BJ (cell line): ENCODE data around the gene POGLUT2. TPM values are rescaled to one million over a fixed set of nuclear protein-coding genes. Genes with fewer than 3 reads are reported as not detected.
"Not testable (repeated sequence)": the region's sequence is repeated elsewhere in the genome, so short reads cannot be mapped to it uniquely, and the experiment has no call there.

ENCODE experiments used
- CTCF ChIA-PET: fragments of 350-600 bp; formaldehyde crosslinking; extraction: SDS; loops from one replicate; lab custom pipeline; 2021; ENCODE audit warnings: antibody characterized with exemption, inconsistent platforms; lab: Yijun Ruan, JAX
- POLR2A ChIA-PET: fragments of 300-600 bp; sonication (Branson Sonifier 250); formaldehyde crosslinking; extraction: SDS; loops from one replicate; lab custom pipeline; 2021; ENCODE audit warnings: antibody characterized with exemption; lab: Charles Lee
- DNase-seq: peaks from one replicate; pipeline ENCODE4 v3.0.0-alpha.2; 2011; ENCODE audit warnings: low read depth
- H3K27me3 ChIP-seq: 2 replicates; pipeline ENCODE4 v1.6.0; 2011; ENCODE audit warnings: low read length; ENCODE audit not compliant: control insufficient read depth, insufficient read depth
- H3K36me3 ChIP-seq: 2 replicates; pipeline ENCODE4 v1.5.1; 2011; ENCODE audit warnings: low read length; ENCODE audit not compliant: control insufficient read depth, insufficient read depth
- H3K4me3 ChIP-seq: 2 replicates; pipeline ENCODE4 v1.5.1; 2011; ENCODE audit warnings: low read depth, mild to moderate bottlenecking, control low read depth, low read length
- CTCF ChIP-seq: IDR thresholded peaks from 2 replicates; pipeline ENCODE4 v1.5.1; 2011; ENCODE audit warnings: low read depth, mild to moderate bottlenecking, control low read depth, inconsistent platforms, low read length, moderate library complexity; ENCODE audit not compliant: insufficient read depth
- polyA plus RNA-seq: library from polyadenylated mRNA; depleted of rRNA; stranded (reverse); fragments of >200 nt; gene quantifications from 2 replicates; pipeline ENCODE4 v1.2.3, GENCODE V29; 2011

Gene POGLUT2
- polyA plus RNA-seq, 1 experiment: 11.0 TPM

- POLR2A ChIA-PET: no interaction called here
Measured at GRCh38 chr13:102781591-102781990, 17.2 kb downstream of the POGLUT2 start.

DNA sequence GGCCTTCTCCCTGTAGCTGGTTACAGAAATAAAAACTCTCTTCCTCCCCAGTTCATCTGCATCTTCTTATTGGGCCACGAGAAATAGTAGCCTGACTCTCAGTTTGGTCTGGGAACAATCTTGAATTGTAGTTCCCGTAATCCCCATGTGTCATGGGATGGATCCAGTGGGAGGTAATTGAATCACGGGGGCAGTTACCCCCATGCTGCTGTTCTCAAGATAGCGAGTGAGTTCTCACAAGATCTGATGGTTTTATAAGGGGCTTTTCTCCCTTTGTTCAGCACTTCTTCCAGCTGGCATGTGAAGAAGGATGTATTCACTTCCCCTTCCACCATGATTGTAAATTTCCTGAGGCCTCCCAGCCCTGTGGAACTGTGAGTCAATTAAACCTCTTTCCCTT lies 18.1 kb downstream of the POGLUT2 start:
- CTCF ChIA-PET, H3K36me3 ChIP-seq, POLR2A ChIA-PET, H3K4me3 ChIP-seq, DNase-seq, H3K27me3 ChIP-seq: not testable (repeated sequence)

More at GRCh38 chr13:102781591-102781990, 17.2 kb downstream of the POGLUT2 start:
- Histone ChIP-seq H3K4me3 (no peak overlapping the region), H3K27me3 (no peaks in the 10 kb centered on the region), H3K36me3 (peaks cover 1% of the 10 kb centered on the region; the same call in 1 of the 2 replicates)
- no peak for DNase-seq
- no peak for TF ChIP-seq CTCF
- CTCF ChIA-PET: no interaction called here

GRCh38 chr13:102779436-102780159 lies 19.2 kb downstream of the POGLUT2 start:
- Histone ChIP-seq H3K27me3 (no peaks in the 10 kb centered on the region), H3K36me3 (no peaks in the 10 kb centered on the region), H3K4me3 (no peak overlapping the region)
- no peak for TF ChIP-seq CTCF
- CTCF ChIA-PET: no interaction called here
- POLR2A ChIA-PET: no interaction called here
- no peak for DNase-seq

GRCh38 chr13:102777736-102778135 lies 21.0 kb downstream of the POGLUT2 start:
- Histone ChIP-seq H3K36me3 (no peaks in the 10 kb centered on the region), H3K27me3 (no peaks in the 10 kb centered on the region), H3K4me3 (no peak overlapping the region)
- no peak for TF ChIP-seq CTCF
- ChIA-PET POLR2A (no interaction called here), CTCF (no interaction called here)
- DNase-seq: no peak

DNA sequence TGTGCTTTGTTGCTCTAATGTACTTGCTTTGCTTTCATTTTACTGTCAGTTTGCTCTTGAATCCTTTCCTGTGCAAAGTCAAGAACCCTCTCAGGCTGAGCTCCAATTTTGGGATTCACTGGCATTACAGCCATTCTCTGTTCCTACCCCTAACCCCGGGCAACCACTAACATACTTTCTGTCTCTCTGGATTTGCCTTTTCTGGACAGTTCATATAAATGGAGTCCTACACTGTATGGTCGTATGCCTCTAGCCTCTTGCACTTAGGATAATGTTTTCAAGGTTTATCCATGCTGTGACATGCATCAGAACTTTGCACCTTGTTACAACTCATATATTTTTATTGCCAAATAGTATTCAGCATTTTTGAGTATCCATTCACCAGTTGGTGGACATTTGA lies 22.5 kb downstream of the POGLUT2 start:
- Histone ChIP-seq H3K4me3 (no peak overlapping the region), H3K27me3 (no peaks in the 10 kb centered on the region), H3K36me3 (no peaks in the 10 kb centered on the region)
- no peak for DNase-seq
- no peak for TF ChIP-seq CTCF
- ChIA-PET CTCF (interaction anchor here (1.2 kb wide), 1 partner anchor 9 kb away, joined by 3 read pairs; no protein-coding TSS in a partner anchor), POLR2A (no interaction called here)
